ENCODE results near the gene NADSYN1.

NADSYN1 gene

GRCh38 chr11:71442123-71442522 lies 10.9 kb upstream of the NADSYN1 start:
- TF ChIP-seq CTCF (IDR thresholded peaks at IDR 0.05; ENCODE audit: low read length) (no peak), EZH2 (IDR thresholded peaks at IDR 0.05; ENCODE audit: borderline replicate concordance, low read length) (no peak)
- Histone ChIP-seq H3K4me2 (ENCODE audit: low read length) (no peak overlapping the region), H4K20me1 (ENCODE audit: insufficient read depth, low read length) (no peaks in the 10 kb centered on the region), H3K9me2 (ENCODE audit: low read depth, low read length) (no peaks in the 10 kb centered on the region), H3K4me3 (ENCODE audit: low read depth, low read length, poor library complexity, severe bottlenecking) (no peak overlapping the region), H3K4me1 (ENCODE audit: insufficient read depth, low read length, severe bottlenecking) (peaks cover 8% of the 10 kb centered on the region), H3K9me3 (ENCODE audit: low read length) (no peaks in the 10 kb centered on the region), H3K79me2 (ENCODE audit: insufficient read depth, low read length) (no peaks in the 10 kb centered on the region), H3K9ac (ENCODE audit: low read length) (no peak overlapping the region), H3K27ac (ENCODE audit: low read depth, low read length, poor library complexity, severe bottlenecking) (no peak overlapping the region), H3F3A (ENCODE audit: insufficient read depth, low read length) (no peaks in the 10 kb centered on the region), H3K27me3 (ENCODE audit: insufficient read depth, low read length) (no peaks in the 10 kb centered on the region), H3K36me3 (ENCODE audit: insufficient read depth, low read length) (peaks cover 97% of the 10 kb centered on the region), H2AFZ (ENCODE audit: low read length) (no peak overlapping the region)

GRCh38 chr11:71442880-71443279 lies 10.1 kb upstream of the NADSYN1 start:
- no peaks in the 10 kb centered on the region for H3F3A ChIP-seq (ENCODE audit: insufficient read depth, low read length)
- H3K36me3 ChIP-seq (ENCODE audit: insufficient read depth, low read length), result peaks cover 94% of the 10 kb centered on the region
- no peak overlapping the region for H3K4me3 ChIP-seq (ENCODE audit: low read depth, low read length, poor library complexity, severe bottlenecking)
- H3K4me2 ChIP-seq (ENCODE audit: low read length), result no peak overlapping the region
- TF ChIP-seq EZH2 (IDR thresholded peaks at IDR 0.05; ENCODE audit: borderline replicate concordance, low read length), result no peak
- H3K9ac ChIP-seq (ENCODE audit: low read length), result no peak overlapping the region
- H3K4me1 ChIP-seq (ENCODE audit: insufficient read depth, low read length, severe bottlenecking), result peaks cover 14% of the 10 kb centered on the region
- no peaks in the 10 kb centered on the region for H3K27me3 ChIP-seq (ENCODE audit: insufficient read depth, low read length)
- H3K9me3 ChIP-seq (ENCODE audit: low read length), result no peaks in the 10 kb centered on the region
- H3K27ac ChIP-seq (ENCODE audit: low read depth, low read length, poor library complexity, severe bottlenecking), result no peak overlapping the region
- H4K20me1 ChIP-seq (ENCODE audit: insufficient read depth, low read length), result no peaks in the 10 kb centered on the region
- no peak overlapping the region for H2AFZ ChIP-seq (ENCODE audit: low read length)
- H3K9me2 ChIP-seq (ENCODE audit: low read depth, low read length), result no peaks in the 10 kb centered on the region
- H3K79me2 ChIP-seq (ENCODE audit: insufficient read depth, low read length), result no peaks in the 10 kb centered on the region

GRCh38 chr11:71443736-71444445 lies 9.1 kb upstream of the NADSYN1 start:
- Histone ChIP-seq H3K27ac (ENCODE audit: low read depth, low read length, poor library complexity, severe bottlenecking) (no peak overlapping the region), H3K9me2 (ENCODE audit: low read depth, low read length) (no peaks in the 10 kb centered on the region), H3K4me3 (ENCODE audit: low read depth, low read length, poor library complexity, severe bottlenecking) (no peak overlapping the region), H4K20me1 (ENCODE audit: insufficient read depth, low read length) (no peaks in the 10 kb centered on the region), H3K9ac (ENCODE audit: low read length) (no peak overlapping the region), H3K36me3 (ENCODE audit: insufficient read depth, low read length) (peaks cover 84% of the 10 kb centered on the region), H3K27me3 (ENCODE audit: insufficient read depth, low read length) (no peaks in the 10 kb centered on the region), H3K4me1 (ENCODE audit: insufficient read depth, low read length, severe bottlenecking) (peaks cover 14% of the 10 kb centered on the region), H3F3A (ENCODE audit: insufficient read depth, low read length) (no peaks in the 10 kb centered on the region), H3K79me2 (ENCODE audit: insufficient read depth, low read length) (0 out of 2 replicates have a peak, but pooled peaks cover 2% of the 10 kb centered on the region), H2AFZ (ENCODE audit: low read length) (no peak overlapping the region), H3K9me3 (ENCODE audit: low read length) (no peaks in the 10 kb centered on the region), H3K4me2 (ENCODE audit: low read length) (no peak overlapping the region)
- TF ChIP-seq CTCF (IDR thresholded peaks at IDR 0.05; ENCODE audit: low read length), result no peak
- no peak for TF ChIP-seq EZH2 (IDR thresholded peaks at IDR 0.05; ENCODE audit: borderline replicate concordance, low read length)

GRCh38 chr11:71444811-71445210 lies 8.2 kb upstream of the NADSYN1 start:
- Histone ChIP-seq H4K20me1 (ENCODE audit: insufficient read depth, low read length) (no peaks in the 10 kb centered on the region), H3K4me2 (ENCODE audit: low read length) (no peak overlapping the region), H3K27me3 (ENCODE audit: insufficient read depth, low read length) (no peaks in the 10 kb centered on the region), H3K27ac (ENCODE audit: low read depth, low read length, poor library complexity, severe bottlenecking) (no peak overlapping the region), H3K9me3 (ENCODE audit: low read length) (no peaks in the 10 kb centered on the region), H2AFZ (ENCODE audit: low read length) (no peak overlapping the region), H3K9me2 (ENCODE audit: low read depth, low read length) (no peaks in the 10 kb centered on the region), H3K9ac (ENCODE audit: low read length) (no peak overlapping the region), H3K36me3 (ENCODE audit: insufficient read depth, low read length) (peaks cover 74% of the 10 kb centered on the region), H3F3A (ENCODE audit: insufficient read depth, low read length) (no peaks in the 10 kb centered on the region), H3K4me1 (ENCODE audit: insufficient read depth, low read length, severe bottlenecking) (peaks cover 23% of the 10 kb centered on the region), H3K79me2 (ENCODE audit: insufficient read depth, low read length) (peaks cover 7% of the 10 kb centered on the region; the same call in 1 of the 2 replicates), H3K4me3 (ENCODE audit: low read depth, low read length, poor library complexity, severe bottlenecking) (no peak overlapping the region)
- no peak for TF ChIP-seq EZH2 (IDR thresholded peaks at IDR 0.05; ENCODE audit: borderline replicate concordance, low read length)
- TF ChIP-seq CTCF (IDR thresholded peaks at IDR 0.05; ENCODE audit: low read length), result no peak
